GM19372 (cell line): ENCODE measurements around the gene TNFRSF25.

Source experiments
- ATAC-seq: cut with Tn5 transposase; IDR thresholded peaks from one replicate; pipeline ENCODE4 v1.9.1; 2021; ENCODE audit warnings: mild to moderate bottlenecking, low read depth, moderate library complexity; ENCODE audit not compliant: unreplicated experiment

Gene TNFRSF25

GRCh38 chr1:6466023-6466422 lies at the start of gene TNFRSF25:
Gene TNFRSF25 (minus strand): TSS chr1:6466173. CDS start chr1:6466107, 66 bp downstream.
- no peak for ATAC-seq

GRCh38 chr1:6515771-6516170 lies 49.8 kb upstream of the TNFRSF25 start:
- no peak for ATAC-seq

GRCh38 chr1:6513320-6513801 lies 47.4 kb upstream of the TNFRSF25 start:
- ATAC-seq, result no peak

- ATAC-seq, result no peak
These were observed 46.9 kb upstream of the TNFRSF25 start for GRCh38 chr1:6512908-6513280.

GRCh38 chr1:6512245-6512907 lies 46.4 kb upstream of the TNFRSF25 start:
- no peak for ATAC-seq

GRCh38 chr1:6511561-6512244 lies 45.7 kb upstream of the TNFRSF25 start:
- ATAC-seq, result no peak

GRCh38 chr1:6511056-6511455 lies 45.1 kb upstream of the TNFRSF25 start:
- ATAC-seq, result no peak

GRCh38 chr1:6510493-6510892 lies 44.5 kb upstream of the TNFRSF25 start:
- no peak for ATAC-seq

- ATAC-seq, result no peak
These were observed 43.9 kb upstream of the TNFRSF25 start for GRCh38 chr1:6509919-6510291.

- ATAC-seq, result no peak
These were observed 43.4 kb upstream of the TNFRSF25 start for GRCh38 chr1:6509220-6509918.

GRCh38 chr1:6508816-6509189 lies 42.8 kb upstream of the TNFRSF25 start:
- no peak for ATAC-seq

- no peak for ATAC-seq
These were observed 42.3 kb upstream of the TNFRSF25 start for GRCh38 chr1:6508154-6508815.

- ATAC-seq, result no peak
These were observed 41.5 kb upstream of the TNFRSF25 start for GRCh38 chr1:6507461-6507911.

- no peak for ATAC-seq
These were observed 41.1 kb upstream of the TNFRSF25 start for GRCh38 chr1:6507037-6507428.

- ATAC-seq, result no peak
These were observed 40.5 kb upstream of the TNFRSF25 start for GRCh38 chr1:6506210-6507036.

GRCh38 chr1:6505367-6506209 lies 39.6 kb upstream of the TNFRSF25 start:
- no peak for ATAC-seq

GRCh38 chr1:6504887-6505286 lies 38.9 kb upstream of the TNFRSF25 start:
- ATAC-seq, result no peak

- no peak for ATAC-seq
These were observed 38.1 kb upstream of the TNFRSF25 start for GRCh38 chr1:6503884-6504602.
